Stimulated activated CD4-positive, alpha-beta T cell treated with anti-CD3 and anti-CD28 coated beads, TNF-alpha, amount 100 ng/mL, for 1 hour (primary cell): Measurements from ENCODE around the gene VPS16.
"Not testable (repeated sequence)": the region's sequence is repeated elsewhere in the genome, so short reads cannot be mapped to it uniquely, and the experiment has no call there.

Experiments used
- DNase-seq, 3 donors: peaks; one replicate each; pipeline ENCODE4 v3.0.0-alpha.2; 2020; ENCODE audit warnings: low read depth in 3 of 3, low spot score in 1 of 3

Gene VPS16

GRCh38 chr20:2806351-2806701 lies 34.2 kb upstream of the VPS16 start:
- DNase-seq = no peak

GRCh38 chr20:2807019-2807418 lies 33.5 kb upstream of the VPS16 start:
- DNase-seq = no peak

GRCh38 chr20:2807929-2808328 lies 32.6 kb upstream of the VPS16 start:
- not testable (repeated sequence) for DNase-seq

- DNase-seq = no peak
These were observed 30.9 kb upstream of the VPS16 start for GRCh38 chr20:2809690-2810089.

GRCh38 chr20:2812189-2812588 lies 28.4 kb upstream of the VPS16 start:
- no peak for DNase-seq

GRCh38 chr20:2814076-2814475 lies 26.5 kb upstream of the VPS16 start:
- no peak for DNase-seq

GRCh38 chr20:2814587-2815051 lies 25.9 kb upstream of the VPS16 start, which contains the start of gene C20orf141:
C20orf141 (plus strand) TSS chr20:2814987; CDS start chr20:2815185, 198 bp downstream.
- no peak for DNase-seq

GRCh38 chr20:2815242-2815900 lies 25.2 kb upstream of the VPS16 start:
- DNase-seq = no peak

GRCh38 chr20:2816030-2816582 lies 24.4 kb upstream of the VPS16 start, which contains the start of gene TMEM239:
TMEM239 (plus strand) TSS chr20:2816364; CDS start chr20:2816555, 191 bp downstream.
- no peak for DNase-seq

- DNase-seq = no peak
These were observed 23.8 kb upstream of the VPS16 start for GRCh38 chr20:2816583-2817340.

GRCh38 chr20:2817341-2817726 lies 23.2 kb upstream of the VPS16 start:
- no peak for DNase-seq

- no peak for DNase-seq
These were observed 22.5 kb upstream of the VPS16 start for GRCh38 chr20:2817891-2818595.

GRCh38 chr20:2820084-2820895 lies 20.3 kb upstream of the VPS16 start:
- DNase-seq = no peak

- DNase-seq = no peak
These were observed 19.4 kb upstream of the VPS16 start for GRCh38 chr20:2820896-2821869.

GRCh38 chr20:2822073-2822472 lies 18.5 kb upstream of the VPS16 start:
- no peak for DNase-seq

- no peak for DNase-seq
These were observed 14.8 kb upstream of the VPS16 start for GRCh38 chr20:2825761-2826160.

- DNase-seq = no peak
These were observed 13.9 kb upstream of the VPS16 start for GRCh38 chr20:2826655-2827054.

GRCh38 chr20:2829376-2829775 lies 11.2 kb upstream of the VPS16 start:
- no peak for DNase-seq

GRCh38 chr20:2831206-2831605 lies 9.3 kb upstream of the VPS16 start:
- not testable (repeated sequence) for DNase-seq

- no peak for DNase-seq
These were observed 6.8 kb upstream of the VPS16 start for GRCh38 chr20:2833761-2834160.
